HL-60 (cell line): ENCODE measurements around the gene SEMA7A.

Source experiments
- GABPA ChIP-seq: IDR thresholded peaks from 2 replicates; pipeline ENCODE4 v1.6.1; 2012; ENCODE audit warnings: low read depth
- POLR2AphosphoS5 ChIP-seq: IDR thresholded peaks from 2 replicates; pipeline ENCODE4 v1.6.1; 2012; ENCODE audit warnings: low read depth
- SPI1 ChIP-seq: IDR thresholded peaks from 2 replicates; pipeline ENCODE4 v1.6.1; 2012; ENCODE audit warnings: low read depth, mild to moderate bottlenecking, borderline replicate concordance
- TF ChIP-seq, protein P1 (sequence below): IDR thresholded peaks from one replicate; pipeline ENCODE4 v1.5.1; 2011; ENCODE audit warnings: low read length, control low read depth, inconsistent platforms; ENCODE audit not compliant: insufficient read depth

DNA sequence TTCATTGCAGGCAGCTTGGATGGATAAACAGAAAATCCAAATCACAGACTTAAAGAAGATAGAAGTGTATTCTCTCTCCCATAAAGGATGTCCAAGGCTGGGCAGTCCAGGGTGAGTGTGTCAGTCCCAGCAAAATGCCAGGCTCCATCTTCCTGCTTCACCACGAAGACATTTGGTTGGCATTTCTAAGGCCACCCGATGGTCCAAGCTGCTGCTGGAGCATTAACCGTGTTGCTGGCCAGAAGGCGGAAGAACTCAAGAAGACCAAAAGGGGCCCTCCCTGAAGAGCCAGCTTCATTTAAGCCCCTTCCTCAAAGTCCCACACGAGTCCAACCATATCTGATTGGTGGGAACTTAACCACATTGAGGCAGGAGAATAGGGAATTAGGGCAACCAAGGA, 63.3 kb downstream of the SEMA7A start:
- TF ChIP-seq, protein P1, sequence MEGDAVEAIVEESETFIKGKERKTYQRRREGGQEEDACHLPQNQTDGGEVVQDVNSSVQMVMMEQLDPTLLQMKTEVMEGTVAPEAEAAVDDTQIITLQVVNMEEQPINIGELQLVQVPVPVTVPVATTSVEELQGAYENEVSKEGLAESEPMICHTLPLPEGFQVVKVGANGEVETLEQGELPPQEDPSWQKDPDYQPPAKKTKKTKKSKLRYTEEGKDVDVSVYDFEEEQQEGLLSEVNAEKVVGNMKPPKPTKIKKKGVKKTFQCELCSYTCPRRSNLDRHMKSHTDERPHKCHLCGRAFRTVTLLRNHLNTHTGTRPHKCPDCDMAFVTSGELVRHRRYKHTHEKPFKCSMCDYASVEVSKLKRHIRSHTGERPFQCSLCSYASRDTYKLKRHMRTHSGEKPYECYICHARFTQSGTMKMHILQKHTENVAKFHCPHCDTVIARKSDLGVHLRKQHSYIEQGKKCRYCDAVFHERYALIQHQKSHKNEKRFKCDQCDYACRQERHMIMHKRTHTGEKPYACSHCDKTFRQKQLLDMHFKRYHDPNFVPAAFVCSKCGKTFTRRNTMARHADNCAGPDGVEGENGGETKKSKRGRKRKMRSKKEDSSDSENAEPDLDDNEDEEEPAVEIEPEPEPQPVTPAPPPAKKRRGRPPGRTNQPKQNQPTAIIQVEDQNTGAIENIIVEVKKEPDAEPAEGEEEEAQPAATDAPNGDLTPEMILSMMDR, result no peak
- TF ChIP-seq POLR2AphosphoS5, result no peak
- no peak for TF ChIP-seq GABPA
- no peak for TF ChIP-seq SPI1
